Ishikawa (cell line): ENCODE measurements around the gene CHD9.

Source experiments
- CREB1 ChIP-seq: IDR thresholded peaks from 2 replicates; pipeline ENCODE4 v1.6.1; 2012; ENCODE audit warnings: low read depth
- MAX ChIP-seq: IDR thresholded peaks from 2 replicates; pipeline ENCODE4 v1.6.1; 2012
- NFIC ChIP-seq: IDR thresholded peaks from 2 replicates; pipeline ENCODE4 v1.6.1; 2012
- REST ChIP-seq: IDR thresholded peaks from 2 replicates; pipeline ENCODE4 v1.6.1; 2012; ENCODE audit warnings: low read depth, mild to moderate bottlenecking
- TAF1 ChIP-seq: IDR thresholded peaks from 2 replicates; pipeline ENCODE4 v1.6.1; 2012; ENCODE audit warnings: low read depth, mild to moderate bottlenecking
- TCF12 ChIP-seq: IDR thresholded peaks from 2 replicates; pipeline ENCODE4 v1.6.1; 2012; ENCODE audit warnings: low read depth
- USF1 ChIP-seq: IDR thresholded peaks from 2 replicates; pipeline ENCODE4 v1.6.1; 2012
- YY1 ChIP-seq: IDR thresholded peaks from 2 replicates; pipeline ENCODE4 v1.6.1; 2012; ENCODE audit warnings: low read depth

- TF ChIP-seq REST = no peak
- no peak for TF ChIP-seq USF1
- no peak for TF ChIP-seq YY1
- TF ChIP-seq TAF1 = no peak
- no peak for TF ChIP-seq TCF12
- TF ChIP-seq CREB1 = no peak
- no peak for TF ChIP-seq NFIC
- no peak for TF ChIP-seq MAX
Measured at GRCh38 chr16:53358884-53359283, 304.1 kb downstream of the CHD9 start.
